GF-D8 (cell line): ENCODE data around the gene SIRT2.
"Not testable (repeated sequence)": the region's sequence is repeated elsewhere in the genome, so short reads cannot be mapped to it uniquely, and the experiment has no call there.

ENCODE experiments used
- DNase-seq: peaks from one replicate; lab custom pipeline; 2025; lab: John Stamatoyannopoulos, UW

Gene SIRT2

DNA sequence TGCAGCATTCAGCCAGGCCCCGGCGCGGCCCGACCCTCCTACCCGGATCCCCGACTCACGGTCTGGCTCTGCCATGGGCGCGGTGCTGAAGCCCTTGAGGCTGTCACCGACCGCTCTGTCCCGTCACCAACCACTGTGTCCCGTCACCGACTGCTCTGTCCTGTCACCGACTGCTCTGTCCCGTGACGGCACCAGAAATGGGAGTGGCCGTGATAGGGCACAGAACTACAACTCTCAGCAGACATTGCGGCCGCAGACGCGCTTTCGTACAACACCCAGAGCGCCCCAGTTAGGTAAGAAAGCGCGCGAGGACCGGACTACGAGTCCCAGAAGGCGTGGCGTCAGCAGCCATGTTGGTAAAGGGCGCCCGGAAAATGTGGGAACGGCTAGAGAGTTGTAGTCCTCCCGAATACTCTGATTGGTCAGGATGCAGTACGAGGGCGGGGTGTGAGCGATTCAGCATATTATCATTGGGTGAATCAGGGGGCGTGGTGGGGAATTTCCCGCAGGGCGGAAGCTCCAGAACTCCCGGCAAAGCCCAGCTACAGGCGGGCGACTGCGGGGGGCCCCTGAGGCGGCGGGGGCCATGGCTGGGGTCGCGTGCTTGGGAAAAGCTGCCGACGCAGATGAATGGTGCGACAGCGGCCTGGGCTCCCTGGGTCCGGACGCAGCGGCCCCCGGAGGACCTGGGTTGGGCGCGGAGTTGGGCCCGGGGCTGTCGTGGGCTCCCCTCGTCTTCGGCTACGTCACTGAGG lies at the start of gene SIRT2, which contains the start of gene NFKBIB:
Gene SIRT2, minus strand, starts transcription at position 172 of the 755 bp plus-strand sequence. Its CDS starts 97 bp downstream, at position 75.
Gene NFKBIB, plus strand, starts transcription at position 523 of the 755 bp plus-strand sequence. Its CDS starts 64 bp downstream, at position 587.
- peak; percentile 99 for DNase-seq

GRCh38 chr19:38946229-38947010 lies 47.0 kb upstream of the SIRT2 start:
- no peak for DNase-seq

- DNase-seq = no peak
Measured at GRCh38 chr19:38945562-38946228, 46.3 kb upstream of the SIRT2 start.

DNA sequence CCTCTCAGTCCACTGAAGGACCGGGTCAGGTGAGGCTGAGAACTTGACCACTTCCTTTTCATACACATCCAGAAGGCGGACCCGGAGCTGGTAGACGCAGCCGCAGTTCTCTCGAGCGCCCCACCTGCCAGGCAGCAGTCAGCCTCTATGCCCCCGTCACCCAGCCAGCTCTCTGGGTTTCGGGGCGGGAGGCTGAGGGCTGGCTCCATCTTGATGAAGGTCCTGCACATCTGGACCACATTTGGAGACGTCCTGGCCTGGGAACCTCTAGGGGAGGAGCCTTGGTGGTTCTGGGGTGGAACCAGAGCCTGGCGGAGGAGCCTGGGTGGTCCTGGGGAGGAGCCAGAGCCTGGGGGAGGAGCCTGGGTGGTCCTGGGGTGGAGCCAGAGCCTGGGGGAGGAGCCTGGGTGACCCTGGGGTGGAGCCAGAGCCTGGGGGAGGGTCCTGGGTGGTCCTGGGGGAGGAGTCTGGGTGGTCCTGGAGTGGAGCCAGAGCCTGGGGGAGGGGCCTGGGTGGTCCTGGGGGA lies 45.6 kb upstream of the SIRT2 start:
- DNase-seq = no peak

DNA sequence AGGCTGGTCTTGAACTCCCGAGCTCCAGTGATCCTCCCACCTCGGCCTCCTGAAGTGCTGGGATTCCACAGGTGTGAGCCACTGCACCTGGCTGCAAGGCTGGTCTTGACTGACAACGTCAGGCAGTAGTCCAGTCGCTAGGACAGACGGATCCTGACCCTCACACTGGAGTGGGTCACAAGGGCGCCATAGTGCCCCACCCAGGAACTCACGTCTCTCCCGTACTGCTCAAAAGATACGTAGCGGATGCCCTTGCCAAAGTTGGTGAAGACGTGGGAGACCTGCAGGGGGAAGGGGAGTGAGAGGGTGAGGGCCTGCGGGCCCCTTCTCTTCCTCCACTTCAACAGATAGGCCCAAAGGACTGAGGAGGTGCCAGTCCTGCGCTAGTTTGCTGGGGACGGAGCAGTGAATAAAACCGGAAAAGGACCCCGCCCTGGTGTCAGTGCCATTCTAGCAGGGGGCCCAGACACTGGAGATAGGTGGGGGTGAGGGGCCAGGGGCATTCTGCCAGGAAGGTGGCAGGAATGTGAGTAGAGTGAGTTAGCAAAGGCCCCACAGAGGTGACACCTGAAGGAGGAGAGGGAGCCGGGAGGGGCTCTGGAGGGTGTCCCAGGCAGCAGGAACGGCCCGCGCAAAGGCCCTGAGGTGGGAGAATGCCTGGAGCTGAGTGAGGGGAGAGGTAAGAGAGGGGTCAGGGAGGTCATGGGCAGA lies 43.2 kb upstream of the SIRT2 start:
- no peak for DNase-seq

GRCh38 chr19:38941979-38942378 lies 42.6 kb upstream of the SIRT2 start:
- DNase-seq = no peak

- not testable (repeated sequence) for DNase-seq
Measured at GRCh38 chr19:38941466-38941865, 42.0 kb upstream of the SIRT2 start.

DNA sequence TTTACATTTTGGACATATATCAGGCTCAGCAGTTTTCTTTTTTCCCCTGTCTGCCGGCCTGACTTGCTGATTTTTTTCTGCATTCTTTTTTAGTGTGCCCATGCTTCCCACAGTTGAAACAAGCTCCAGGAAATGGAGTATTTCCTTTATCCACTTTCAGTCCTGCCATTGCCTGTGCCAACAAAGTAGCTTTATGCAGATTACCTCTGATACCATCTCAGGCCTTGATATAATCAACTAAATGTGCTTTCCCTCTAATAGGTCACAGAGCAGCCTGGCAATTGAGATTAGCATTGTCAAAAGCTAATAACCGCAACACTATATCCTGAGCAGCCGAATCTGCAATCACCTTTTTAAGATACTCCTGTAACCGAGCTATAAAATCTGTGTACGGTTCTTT lies 40.5 kb upstream of the SIRT2 start:
- no peak for DNase-seq

DNA sequence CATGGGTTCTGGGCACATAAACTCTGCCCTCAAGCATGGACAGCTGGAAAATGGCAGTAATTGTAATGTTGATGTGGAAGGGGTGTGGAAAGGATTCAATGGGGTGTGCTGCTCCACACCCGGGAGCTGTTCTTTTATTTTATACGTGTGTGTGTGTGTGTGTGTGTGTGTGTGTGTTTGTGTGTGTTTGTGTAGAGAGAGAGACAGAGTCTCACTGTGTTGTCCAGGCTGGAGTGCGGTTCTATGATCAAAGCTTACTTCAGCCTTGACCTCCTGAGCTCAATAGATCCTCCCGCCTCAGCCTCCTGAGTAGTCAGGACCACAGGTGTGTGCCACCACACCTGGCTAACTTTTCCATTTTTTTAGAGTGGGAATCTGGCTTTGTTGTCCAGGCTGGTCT lies 34.1 kb upstream of the SIRT2 start:
- no peak for DNase-seq

- peak; percentile 4 for DNase-seq
Measured at GRCh38 chr19:38932425-38933179, 33.2 kb upstream of the SIRT2 start.

GRCh38 chr19:38931521-38931793 lies 32.0 kb upstream of the SIRT2 start:
- no peak for DNase-seq

- DNase-seq = peak; percentile 96
Measured at GRCh38 chr19:38930776-38931520, 31.5 kb upstream of the SIRT2 start, which contains the start of gene MRPS12. TSS of gene MRPS12 (plus strand) at chr19:38930944. CDS start at chr19:38931295, 351 bp downstream.

DNA sequence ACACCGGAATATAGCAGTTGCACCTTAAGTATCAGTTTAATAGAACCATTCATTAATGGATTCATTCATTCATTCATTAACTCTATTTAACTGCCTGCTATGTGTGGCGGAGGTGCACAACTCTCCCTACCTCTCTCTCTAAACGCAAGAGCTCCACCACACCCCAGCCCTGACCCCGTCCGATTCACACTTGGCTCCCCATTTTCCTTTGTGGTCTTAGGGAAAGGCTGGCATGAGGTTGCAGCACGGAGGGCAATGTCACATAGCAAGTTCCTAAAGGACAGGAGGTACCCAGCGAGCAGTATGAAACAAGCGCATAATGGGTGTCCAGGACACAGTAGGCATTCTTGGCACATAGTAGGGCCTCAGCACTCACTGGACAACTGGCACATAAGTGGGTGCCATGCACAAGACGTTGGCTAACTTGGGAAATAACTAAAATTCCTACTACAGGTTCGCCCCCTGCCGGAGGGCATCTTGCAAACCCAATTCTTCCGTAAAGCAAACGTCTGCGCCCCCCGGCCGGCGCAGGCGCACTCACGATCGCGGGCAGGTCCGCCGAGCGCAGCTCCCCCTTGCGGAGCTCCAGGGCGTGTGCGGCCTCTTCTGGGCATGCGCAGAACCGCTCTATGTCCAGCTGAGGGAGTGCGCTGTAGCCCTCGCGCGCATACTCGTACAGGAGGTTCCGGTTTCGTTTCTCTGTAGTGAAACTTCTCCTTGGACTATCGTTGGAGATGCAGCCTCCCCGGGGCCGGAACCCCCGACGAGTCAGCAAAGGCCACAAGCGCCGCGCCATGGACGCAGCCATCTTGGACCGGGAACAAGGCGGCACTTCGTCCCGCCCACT lies 30.7 kb upstream of the SIRT2 start, which contains the start of gene SARS2:
Gene SARS2, minus strand, starts transcription at position 835 of the 847 bp plus-strand sequence. Its CDS starts 27 bp downstream, at position 808.
- peak; percentile 86 for DNase-seq

GRCh38 chr19:38928391-38929001 lies 29.1 kb upstream of the SIRT2 start:
- no peak for DNase-seq

DNA sequence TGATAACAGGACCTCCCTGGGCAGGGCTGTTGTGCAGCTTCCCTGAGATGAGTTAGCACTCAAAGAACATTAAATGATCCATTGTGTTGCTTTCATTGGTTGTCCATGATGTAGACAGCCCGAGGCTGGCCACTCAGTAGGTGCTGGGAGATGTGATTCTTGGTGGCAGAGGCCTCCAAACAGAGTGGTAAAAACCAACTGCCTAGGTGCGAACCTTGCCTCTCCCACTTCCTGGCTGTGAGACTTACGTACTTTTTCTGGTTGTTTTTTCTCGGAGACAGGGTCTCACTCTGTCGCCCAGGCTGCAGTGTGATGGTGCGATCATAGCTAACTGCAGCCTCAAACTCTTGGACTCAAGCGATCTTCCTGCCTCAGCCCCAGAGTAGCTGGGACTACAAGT lies 25.0 kb upstream of the SIRT2 start:
- DNase-seq = no peak

DNA sequence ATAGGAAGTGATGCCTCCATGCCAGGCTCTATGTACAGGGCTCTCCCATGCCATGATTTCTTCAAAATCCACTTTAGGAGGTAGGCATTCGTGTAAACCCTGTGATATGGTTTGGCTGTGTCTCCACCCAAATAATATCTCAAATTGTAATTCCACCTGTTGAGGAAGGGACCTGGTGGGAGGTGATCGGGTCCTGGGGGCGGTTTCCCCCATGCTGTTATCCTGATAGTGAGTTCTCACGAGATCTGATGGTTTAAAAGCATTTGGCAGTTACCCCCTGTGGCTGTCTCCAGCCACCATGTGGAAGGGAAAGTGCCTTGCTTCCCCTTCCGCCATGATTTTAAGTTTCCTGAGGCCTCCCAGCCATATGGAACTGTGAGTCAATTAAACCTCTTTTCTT lies 23.1 kb upstream of the SIRT2 start:
- no peak for DNase-seq

DNA sequence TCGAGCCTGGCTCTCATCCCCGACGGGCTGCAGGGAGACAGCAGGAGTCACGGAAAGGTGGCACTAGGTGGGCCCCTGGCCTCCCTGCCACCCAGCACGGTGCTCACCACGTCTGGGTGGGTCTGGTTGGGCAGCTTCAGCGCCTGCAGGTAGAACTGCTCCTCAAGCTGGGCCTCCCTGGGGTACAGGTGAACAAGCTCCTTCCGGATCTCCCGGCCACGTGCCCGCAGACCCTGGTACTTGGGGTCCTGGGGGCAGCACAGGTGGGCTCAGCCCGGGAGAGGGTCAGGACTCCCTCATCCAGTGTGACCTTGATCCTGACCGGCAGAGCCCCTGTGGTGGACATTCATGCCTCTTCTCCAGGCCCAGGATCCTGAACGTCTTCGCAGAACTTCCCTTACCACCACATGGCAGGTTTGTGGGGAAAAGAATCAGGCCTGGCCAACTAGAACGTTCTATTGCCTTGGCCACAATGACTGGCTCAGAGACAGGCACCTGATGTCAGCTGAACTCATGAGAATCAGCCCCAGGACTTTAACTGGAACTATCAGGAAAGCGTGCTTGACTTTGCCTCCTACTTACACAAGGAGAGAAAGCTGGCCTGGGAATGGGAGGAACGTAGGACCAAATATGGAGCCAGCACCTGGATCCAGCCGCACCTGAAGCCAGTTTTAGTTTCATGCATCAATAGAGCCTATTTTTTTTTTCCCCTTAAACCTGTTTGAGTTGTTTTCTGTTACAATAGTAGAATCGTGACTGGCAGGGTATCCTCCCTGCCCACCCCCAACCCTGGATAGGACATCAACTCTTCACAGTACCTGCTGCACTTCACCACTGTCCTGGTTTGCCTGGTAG lies 22.2 kb upstream of the SIRT2 start:
- no peak for DNase-seq
